Subcutaneous preadipocyte (primary cell): ENCODE measurements around the gene TGM5. TPM values are rescaled to one million over a fixed set of nuclear protein-coding genes. Genes with fewer than 3 reads are reported as not detected.

ENCODE experiments used
- small RNA-seq: library from RNA; depleted of rRNA; stranded (forward); fragments of <200 nt; gene quantifications from one replicate; pipeline ENCODE3, GENCODE V24; 2012
- total RNA-seq: library from RNA; depleted of rRNA; stranded (reverse); fragments of >200 nt; gene quantifications from 2 replicates; pipeline ENCODE4 v1.2.3, GENCODE V29; 2012

The TGM5 gene, protein sequence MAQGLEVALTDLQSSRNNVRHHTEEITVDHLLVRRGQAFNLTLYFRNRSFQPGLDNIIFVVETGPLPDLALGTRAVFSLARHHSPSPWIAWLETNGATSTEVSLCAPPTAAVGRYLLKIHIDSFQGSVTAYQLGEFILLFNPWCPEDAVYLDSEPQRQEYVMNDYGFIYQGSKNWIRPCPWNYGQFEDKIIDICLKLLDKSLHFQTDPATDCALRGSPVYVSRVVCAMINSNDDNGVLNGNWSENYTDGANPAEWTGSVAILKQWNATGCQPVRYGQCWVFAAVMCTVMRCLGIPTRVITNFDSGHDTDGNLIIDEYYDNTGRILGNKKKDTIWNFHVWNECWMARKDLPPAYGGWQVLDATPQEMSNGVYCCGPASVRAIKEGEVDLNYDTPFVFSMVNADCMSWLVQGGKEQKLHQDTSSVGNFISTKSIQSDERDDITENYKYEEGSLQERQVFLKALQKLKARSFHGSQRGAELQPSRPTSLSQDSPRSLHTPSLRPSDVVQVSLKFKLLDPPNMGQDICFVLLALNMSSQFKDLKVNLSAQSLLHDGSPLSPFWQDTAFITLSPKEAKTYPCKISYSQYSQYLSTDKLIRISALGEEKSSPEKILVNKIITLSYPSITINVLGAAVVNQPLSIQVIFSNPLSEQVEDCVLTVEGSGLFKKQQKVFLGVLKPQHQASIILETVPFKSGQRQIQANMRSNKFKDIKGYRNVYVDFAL
- total RNA-seq, result not detected in 2 replicates

GRCh38 chr15:43266834-43267233, at the start of gene TGM5:
Gene TGM5 (minus strand): TSS chr15:43266928. CDS start chr15:43266849, 79 bp downstream.

DNA sequence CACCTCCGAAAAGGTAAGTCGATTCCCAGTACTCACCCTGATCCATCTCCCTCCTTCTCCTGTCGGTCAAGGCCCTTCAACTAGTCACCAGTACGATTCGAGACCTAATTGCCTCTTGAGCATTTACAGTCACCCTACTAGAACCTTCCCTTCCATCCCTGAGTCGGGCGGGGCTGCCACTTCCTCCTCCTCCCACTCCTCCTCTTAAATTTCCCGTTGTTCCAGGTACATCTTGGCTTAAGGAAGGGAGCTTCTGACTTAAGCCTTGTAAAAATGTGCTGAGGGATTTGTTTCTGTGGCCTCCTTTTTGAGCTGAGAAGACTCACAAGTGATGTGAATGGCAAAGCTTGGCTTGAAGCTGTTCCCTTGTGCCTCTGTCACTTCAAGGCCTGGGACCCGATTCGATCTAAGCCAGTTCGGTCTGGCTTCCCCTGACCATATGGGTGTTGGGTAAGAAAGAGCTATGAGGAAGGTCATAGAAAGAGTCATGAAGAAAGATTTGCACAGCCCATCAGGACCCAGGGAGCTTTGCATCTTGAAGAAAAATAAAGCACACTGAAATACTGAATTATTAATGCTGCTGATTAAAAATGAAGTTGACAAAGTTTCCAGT, 35.6 kb upstream of the TGM5 start, which contains the start of gene TGM7:
Gene TGM7 (minus strand): TSS at position 51 of the 613 bp plus-strand sequence.

DNA sequence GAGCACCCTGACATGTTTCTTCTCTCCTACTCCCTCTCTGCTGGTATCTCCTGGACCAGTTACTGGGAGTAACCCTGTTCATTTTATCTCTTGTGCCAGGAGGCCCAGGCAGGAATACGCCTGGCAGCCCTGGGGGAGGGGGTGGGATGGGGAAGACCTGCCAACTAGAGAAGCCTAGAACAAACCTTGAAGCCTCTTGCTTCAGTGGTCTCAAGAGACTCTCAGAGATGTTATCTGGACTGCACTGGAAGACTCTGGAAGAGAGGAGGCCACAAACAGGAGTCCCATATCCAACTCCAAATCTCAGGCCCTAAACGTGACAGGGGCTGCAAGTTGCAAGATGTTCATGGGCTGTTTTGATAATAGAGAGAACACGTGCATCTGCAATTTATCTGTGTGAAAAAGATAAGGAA, 45.7 kb downstream of the TGM5 start, which contains the start of gene EPB42:
Gene EPB42 (minus strand): TSS at position 28 of the 413 bp plus-strand sequence. CDS start 193 bp downstream, outside the sequence.

GRCh38 chr15:43185157-43186002, 81.3 kb downstream of the TGM5 start, which contains the start of gene CCNDBP1:
Gene CCNDBP1 (plus strand): TSS chr15:43185403. CDS start chr15:43185499, 96 bp downstream.

Small RNA genes lying within 50 kb of the gene (small RNA-seq; reads per million reads assigned to genes)
- not detected for gene RF00019

Other genes with a start within 250 kb of the TGM5 start
- gene UBR1, start 160.9 kb downstream of the TGM5 start, total RNA-seq, result 24.3 and 40.5 TPM in 2 replicates
- gene TMEM62, start 133.3 kb downstream of the TGM5 start, total RNA-seq, result 11.0 and 17.6 TPM in 2 replicates
- 60.0 and 61.0 TPM in 2 replicates for gene CCNDBP1, start 81.5 kb downstream of the TGM5 start, total RNA-seq
- not detected in 2 replicates for gene EPB42, start 45.9 kb downstream of the TGM5 start, total RNA-seq
- not detected in 2 replicates for gene TGM7, start 35.3 kb upstream of the TGM5 start, total RNA-seq
- 5.9 and 10.2 TPM in 2 replicates for gene LCMT2, start 63.6 kb upstream of the TGM5 start, total RNA-seq
- 15.1 and 25.6 TPM in 2 replicates for gene ZSCAN29, start 104.1 kb upstream of the TGM5 start, total RNA-seq
- 9.6 and 17.6 TPM in 2 replicates for gene TUBGCP4, start 104.2 kb upstream of the TGM5 start, total RNA-seq
- gene TP53BP1, start 226.2 kb upstream of the TGM5 start, total RNA-seq, result 43.4 and 61.0 TPM in 2 replicates